Esophagus muscularis mucosa (tissue), 3 donors: ENCODE measurements around the gene HMOX1.

Experiments used
- POLR2AphosphoS5 ChIP-seq, 2 donors: sonication (generic); formaldehyde crosslinking; IDR thresholded peaks; one replicate each; pipeline ENCODE4 v1.6.1; 2017; ENCODE audit warnings: antibody characterized with exemption in 2 of 2
- TF ChIP-seq, protein P1 (sequence below), 3 experiments: fragments of 200-600 bp in 2 of 3; fragments of 450-650 bp in 1 of 3; sonication (generic) in 2 of 3; IDR thresholded peaks; one replicate each; pipeline ENCODE4 v1.5.1; 2017 to 2019; ENCODE audit warnings: antibody characterized with exemption in 3 of 3, mild to moderate bottlenecking in 2 of 3, moderate library complexity in 1 of 3

DNA sequence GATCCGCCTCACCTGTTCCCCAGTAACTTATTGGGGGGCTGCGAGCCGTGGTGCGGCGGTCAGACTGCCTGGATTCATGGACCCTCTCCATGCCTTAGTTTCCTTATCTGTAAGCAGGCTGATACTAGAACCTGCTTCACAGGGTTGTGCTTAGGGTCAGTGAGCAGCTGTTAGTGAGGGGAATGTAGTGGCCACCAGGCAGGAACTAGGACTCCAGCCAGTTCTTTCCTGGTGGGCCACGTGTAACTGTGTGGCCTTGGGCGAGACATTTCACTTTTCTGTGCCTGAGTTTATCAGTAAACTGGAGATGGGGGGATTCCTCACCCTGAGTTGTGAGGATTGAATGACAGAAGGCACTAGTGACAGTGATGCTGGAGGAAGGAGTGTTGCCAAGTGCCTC is 43.9 kb downstream of the HMOX1 start:
- TF ChIP-seq, protein P1, sequence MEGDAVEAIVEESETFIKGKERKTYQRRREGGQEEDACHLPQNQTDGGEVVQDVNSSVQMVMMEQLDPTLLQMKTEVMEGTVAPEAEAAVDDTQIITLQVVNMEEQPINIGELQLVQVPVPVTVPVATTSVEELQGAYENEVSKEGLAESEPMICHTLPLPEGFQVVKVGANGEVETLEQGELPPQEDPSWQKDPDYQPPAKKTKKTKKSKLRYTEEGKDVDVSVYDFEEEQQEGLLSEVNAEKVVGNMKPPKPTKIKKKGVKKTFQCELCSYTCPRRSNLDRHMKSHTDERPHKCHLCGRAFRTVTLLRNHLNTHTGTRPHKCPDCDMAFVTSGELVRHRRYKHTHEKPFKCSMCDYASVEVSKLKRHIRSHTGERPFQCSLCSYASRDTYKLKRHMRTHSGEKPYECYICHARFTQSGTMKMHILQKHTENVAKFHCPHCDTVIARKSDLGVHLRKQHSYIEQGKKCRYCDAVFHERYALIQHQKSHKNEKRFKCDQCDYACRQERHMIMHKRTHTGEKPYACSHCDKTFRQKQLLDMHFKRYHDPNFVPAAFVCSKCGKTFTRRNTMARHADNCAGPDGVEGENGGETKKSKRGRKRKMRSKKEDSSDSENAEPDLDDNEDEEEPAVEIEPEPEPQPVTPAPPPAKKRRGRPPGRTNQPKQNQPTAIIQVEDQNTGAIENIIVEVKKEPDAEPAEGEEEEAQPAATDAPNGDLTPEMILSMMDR (IDR thresholded peaks at IDR 0.05), result no peak
- TF ChIP-seq POLR2AphosphoS5 (IDR thresholded peaks at IDR 0.05), result no peak
